Right cardiac atrium (tissue), 5 donors: ENCODE measurements around the gene ZNF620. TPM values are rescaled to one million over a fixed set of nuclear protein-coding genes. Genes with fewer than 3 reads are reported as not detected.
"Not testable (repeated sequence)": the region's sequence is repeated elsewhere in the genome, so short reads cannot be mapped to it uniquely, and the experiment has no call there.

Source experiments
- ATAC-seq, 2 donors: fragments of 200-7000 bp; cut with Tn5 transposase; one replicate each; pipeline versions ENCODE4 v1.8.0 to v1.9.1; 2020; ENCODE audit warnings: moderate library complexity in 2 of 2, mild to moderate bottlenecking in 1 of 2
- DNase-seq, 3 donors: peaks; one replicate each; pipeline ENCODE4 v3.0.0-alpha.2; 2020
- H3K27ac ChIP-seq: one replicate; pipeline ENCODE4 v1.5.1; 2013; ENCODE audit warnings: mild to moderate bottlenecking, low read length, control low read depth, moderate library complexity
- H3K27me3 ChIP-seq: one replicate; pipeline ENCODE4 v1.6.1; 2013; ENCODE audit not compliant: control insufficient read depth, insufficient read depth
- H3K4me1 ChIP-seq: one replicate; pipeline ENCODE4 v1.6.1; 2013; ENCODE audit warnings: low read length; ENCODE audit not compliant: control insufficient read depth, insufficient read depth
- H3K4me3 ChIP-seq: one replicate; pipeline ENCODE4 v1.5.1; 2013; ENCODE audit warnings: low read length, control low read depth
- H3K9me3 ChIP-seq: one replicate; pipeline ENCODE4 v1.6.1; 2013; ENCODE audit warnings: low read length; ENCODE audit not compliant: control insufficient read depth
- WGBS: extraction: QIAGEN DNeasy Blood & Tissue Kit; methylation state at CpG from one replicate; pipeline ENCODE4 v1.1.7; 2013; 5-methylcytosine and 5-hydroxymethylcytosine counted together
- intact Hi-C, 4 donors: fragments of 100-400 bp; cut with DNase I; formaldehyde crosslinking; loops; one replicate each; pipeline versions ENCODE4 v1.11.0 to v1.14.0; 2022 to 2023
- polyA plus RNA-seq: library from polyadenylated mRNA; stranded (reverse); fragments of 200-250 nt; gene quantifications from one replicate; pipeline ENCODE4 v1.2.3, GENCODE V29; 2013
- total RNA-seq, 4 donors: library from RNA; stranded (reverse); fragmentation: NEBNext Ultra II Directional; extraction: Animal tissue kit (Norgen Biotek cat#: 25700); gene quantifications; one replicate each; pipeline ENCODE4 v1.2.1, GENCODE V29; 2021
- donor health status: healthy with polysubstance abuse.
- donor health status: DM: no; HTN: yes; CAD: no.
- donor health status: DM: no; HTN: no; CAD: no.
- donor health status: DM: no; HTN: yes; CAD: no; lungs with severe emphysema.
- donor health status: DM: yes; HTN: yes; CAD: no.

Gene ZNF620
- total and polyA plus RNA-seq, 5 donors: 2.1 to 4.3 (median 3.3) TPM

DNA sequence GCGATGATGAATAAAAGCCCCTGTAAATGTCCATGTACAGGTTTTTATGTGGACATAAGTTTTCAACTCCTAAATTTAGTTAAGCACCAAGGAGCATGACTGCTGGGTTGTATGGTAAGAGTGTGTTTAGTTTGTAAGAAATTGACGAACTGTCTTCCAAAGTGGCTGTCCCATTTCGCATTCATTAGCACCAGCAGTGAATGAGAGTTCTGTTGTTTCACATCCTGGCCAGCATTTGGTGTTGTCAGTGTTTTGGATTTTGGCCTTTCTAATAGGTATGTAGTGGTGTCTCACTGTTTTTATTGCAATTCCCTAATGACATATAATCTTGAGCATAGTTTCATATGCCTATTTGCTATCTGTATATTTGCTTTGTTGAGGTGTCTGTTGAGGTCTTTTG, 22.6 kb downstream of the ZNF620 start:
- no peaks in the 10 kb centered on the region for H3K9me3 ChIP-seq
- no peaks in the 10 kb centered on the region for H3K27me3 ChIP-seq
- ATAC-seq: no peak
- intact Hi-C loops: loop anchor here in 2 of 4 donors (10.0 kb wide), 1 partner anchor 54 kb away; the partner anchor contains the start of gene ZNF619 (in 2 of the 2)
- peaks cover 3% of the 10 kb centered on the region for H3K4me1 ChIP-seq
- H3K4me3 ChIP-seq: no peak overlapping the region
- H3K27ac ChIP-seq: no peak overlapping the region
- 87% methylated on average over 3 of the region's 3 CpGs for WGBS
- DNase-seq: no peak

DNA sequence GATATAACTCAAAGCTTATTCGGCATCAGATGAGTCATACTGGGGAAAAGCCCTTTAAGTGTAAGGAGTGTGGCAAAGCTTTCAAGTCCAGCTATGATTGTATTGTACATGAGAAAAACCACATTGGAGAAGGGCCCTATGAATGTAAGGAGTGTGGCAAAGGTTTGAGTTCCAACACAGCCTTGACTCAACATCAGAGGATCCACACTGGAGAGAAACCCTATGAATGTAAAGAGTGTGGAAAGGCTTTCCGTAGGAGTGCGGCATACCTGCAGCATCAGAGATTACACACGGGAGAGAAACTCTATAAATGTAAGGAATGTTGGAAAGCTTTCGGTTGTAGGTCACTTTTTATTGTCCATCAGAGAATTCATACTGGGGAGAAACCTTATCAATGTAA, 26.4 kb downstream of the ZNF620 start:
- DNase-seq: no peak
- no peak overlapping the region for H3K4me3 ChIP-seq
- ATAC-seq: no peak
- intact Hi-C loops: no loop called here
- H3K4me1 ChIP-seq: no peaks in the 10 kb centered on the region
- no peaks in the 10 kb centered on the region for H3K9me3 ChIP-seq
- no peak overlapping the region for H3K27ac ChIP-seq
- WGBS: 94% methylated on average over 5 of the region's 5 CpGs
- no peaks in the 10 kb centered on the region for H3K27me3 ChIP-seq

DNA sequence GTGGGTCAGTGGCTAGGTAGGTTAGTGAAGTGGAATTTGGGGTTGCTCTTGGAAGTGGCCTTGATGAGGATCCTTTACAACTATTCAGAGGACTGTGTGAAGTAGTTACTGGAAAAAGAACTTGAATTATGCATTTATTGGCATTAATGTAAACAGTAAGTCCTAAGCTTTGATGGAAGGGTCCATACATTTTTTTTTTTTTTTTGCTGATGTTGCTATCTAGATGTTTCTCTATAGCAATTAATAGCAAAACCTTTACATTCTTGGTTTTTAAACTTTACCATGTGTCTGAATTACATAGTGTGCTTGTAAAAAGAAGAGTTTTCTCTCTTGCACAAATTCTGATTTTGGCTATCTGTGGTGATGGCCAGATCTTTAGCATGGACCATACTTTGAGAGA, 28.4 kb downstream of the ZNF620 start:
- no peak for ATAC-seq
- Histone ChIP-seq H3K27ac (no peak overlapping the region), H3K9me3 (no peaks in the 10 kb centered on the region), H3K4me3 (no peak overlapping the region), H3K27me3 (no peaks in the 10 kb centered on the region), H3K4me1 (no peaks in the 10 kb centered on the region)
- intact Hi-C loops: no loop called here
- DNase-seq: no peak

DNA sequence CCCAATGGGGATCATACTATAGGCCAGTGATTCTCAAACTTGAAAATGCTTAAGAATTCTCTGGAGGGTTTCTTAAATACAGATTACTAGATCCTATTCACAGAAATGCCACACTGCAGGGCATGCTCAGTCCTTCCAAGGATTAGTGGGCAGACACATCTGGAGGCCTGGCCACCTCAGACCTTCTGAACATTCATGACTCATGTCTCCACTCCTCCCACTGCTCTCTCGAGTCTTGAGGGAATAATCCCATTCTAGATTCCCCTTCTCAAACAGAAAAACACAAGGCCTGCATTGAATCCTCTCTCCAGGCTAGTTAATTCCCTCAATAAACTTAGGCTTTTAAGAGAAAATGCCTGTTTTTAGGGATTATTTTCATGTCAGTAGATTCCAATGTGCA, 41.0 kb downstream of the ZNF620 start:
- DNase-seq (no peak), ATAC-seq (peak; percentile 41 to 51)
- intact Hi-C loops: no loop called here
- Histone ChIP-seq H3K27me3 (no peaks in the 10 kb centered on the region), H3K4me3 (no peak overlapping the region), H3K27ac (no peak overlapping the region), H3K4me1 (no peaks in the 10 kb centered on the region), H3K9me3 (no peaks in the 10 kb centered on the region)
- 49% methylated on average over 1 of the region's 1 CpG for WGBS

DNA sequence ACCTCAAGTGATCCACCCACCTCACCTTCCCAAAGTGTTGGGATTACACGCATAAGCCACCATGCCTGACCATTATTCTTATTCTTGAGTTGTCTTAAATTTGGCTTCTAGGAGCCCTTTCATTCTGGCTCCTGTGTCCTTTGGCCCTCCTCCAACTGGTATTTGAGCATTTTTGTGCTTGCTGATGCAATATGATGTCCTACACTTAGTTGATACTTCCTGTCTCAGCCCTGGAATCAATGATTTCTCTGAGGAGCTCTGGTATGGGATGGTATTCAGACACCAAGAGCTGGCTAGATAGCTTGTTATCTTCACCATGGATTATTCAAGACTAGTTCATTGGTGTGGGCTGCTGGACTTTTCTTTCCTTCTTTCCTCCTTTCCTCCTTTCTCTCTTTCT, 44.3 kb downstream of the ZNF620 start:
- H3K4me3 ChIP-seq: no peak overlapping the region
- no peak overlapping the region for H3K27ac ChIP-seq
- H3K27me3 ChIP-seq: no peaks in the 10 kb centered on the region
- no peaks in the 10 kb centered on the region for H3K9me3 ChIP-seq
- no peak for ATAC-seq
- no peaks in the 10 kb centered on the region for H3K4me1 ChIP-seq
- DNase-seq: no peak
- 98% methylated on average over 1 of the region's 1 CpG for WGBS
- intact Hi-C loops: no loop called here

DNA sequence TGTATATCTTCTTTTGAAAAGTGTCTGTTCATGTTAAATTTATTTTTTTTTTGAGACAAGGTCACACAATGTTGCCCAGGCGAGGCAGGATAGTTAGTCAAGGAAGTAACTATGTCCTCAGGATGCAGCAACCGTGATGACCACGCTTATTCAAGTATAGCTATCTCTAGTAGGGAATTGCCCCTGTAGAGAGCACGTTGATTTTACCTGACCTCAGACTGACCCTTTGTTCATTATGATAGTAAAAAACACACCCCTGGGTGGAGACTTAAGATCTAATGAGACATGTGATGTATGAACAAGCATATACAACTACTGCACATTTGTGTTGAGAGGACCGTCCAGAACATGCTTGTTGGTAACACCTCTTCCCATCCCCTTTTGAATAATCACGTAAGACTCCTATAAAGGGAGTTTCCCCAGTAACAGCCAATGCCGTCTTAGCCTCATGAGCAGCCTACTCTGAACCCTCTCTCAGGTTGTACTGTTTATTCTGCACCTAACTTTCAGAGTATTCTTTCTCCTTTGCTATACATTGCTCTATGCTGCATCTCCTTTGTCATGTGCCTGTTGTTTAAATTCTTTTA, 51.8 kb downstream of the ZNF620 start:
- H3K4me1 ChIP-seq: no peaks in the 10 kb centered on the region
- ATAC-seq (no peak), DNase-seq (no peak)
- intact Hi-C loops: no loop called here
- H3K4me3 ChIP-seq: no peak overlapping the region
- no peak overlapping the region for H3K27ac ChIP-seq
- H3K27me3 ChIP-seq: no peaks in the 10 kb centered on the region
- WGBS: 76% methylated on average over 7 of the region's 7 CpGs
- no peaks in the 10 kb centered on the region for H3K9me3 ChIP-seq

DNA sequence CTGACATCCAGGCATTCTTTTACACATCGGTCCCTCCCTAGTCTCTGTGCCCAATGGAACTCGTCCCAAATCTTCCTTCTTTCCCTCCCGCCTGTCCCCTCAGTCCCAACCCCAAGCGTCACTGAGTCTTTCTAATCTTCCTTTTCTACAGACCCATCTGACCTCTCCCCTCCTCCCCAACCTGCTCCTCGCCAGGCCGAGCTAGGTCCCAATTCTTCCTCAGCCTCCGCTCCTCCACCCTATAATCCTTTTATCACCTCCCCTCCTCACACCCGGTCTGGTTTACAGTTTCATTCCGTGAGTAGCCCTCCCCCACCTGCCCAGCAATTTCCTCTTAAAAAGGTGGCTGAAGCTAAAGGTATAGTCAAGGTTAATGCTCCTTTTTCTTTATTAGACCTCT, 56.6 kb downstream of the ZNF620 start:
- 86% methylated on average over 9 of the region's 9 CpGs for whole genome bisulfite sequencing
- H3K27me3 ChIP-seq, H3K4me3 ChIP-seq, H3K27ac ChIP-seq, H3K9me3 ChIP-seq, ATAC-seq, H3K4me1 ChIP-seq, intact Hi-C loops, DNase-seq: not testable (repeated sequence)

DNA sequence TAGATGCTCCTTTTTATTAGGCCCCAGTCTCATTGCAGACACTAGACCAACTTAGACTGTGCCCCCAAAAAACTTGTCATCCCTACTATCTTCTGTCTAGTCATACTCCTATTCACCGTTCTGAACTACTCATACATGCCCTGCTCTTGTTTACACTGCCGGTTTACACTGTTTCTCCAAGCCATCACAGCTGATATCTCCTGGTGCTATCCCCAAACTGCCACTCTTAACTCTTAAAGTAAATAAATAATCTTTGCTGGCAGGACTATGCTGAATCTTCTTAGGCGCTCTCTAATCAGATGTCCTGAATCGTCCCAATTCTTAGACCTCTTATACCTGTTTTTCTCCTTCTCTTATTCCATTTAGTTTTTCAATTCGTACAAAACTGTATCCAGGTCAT, 59.8 kb downstream of the ZNF620 start:
- WGBS: 73% methylated on average over 5 of the region's 5 CpGs
- H3K4me3 ChIP-seq, H3K4me1 ChIP-seq, ATAC-seq, H3K27me3 ChIP-seq, H3K27ac ChIP-seq, intact Hi-C loops, DNase-seq, H3K9me3 ChIP-seq: not testable (repeated sequence)

DNA sequence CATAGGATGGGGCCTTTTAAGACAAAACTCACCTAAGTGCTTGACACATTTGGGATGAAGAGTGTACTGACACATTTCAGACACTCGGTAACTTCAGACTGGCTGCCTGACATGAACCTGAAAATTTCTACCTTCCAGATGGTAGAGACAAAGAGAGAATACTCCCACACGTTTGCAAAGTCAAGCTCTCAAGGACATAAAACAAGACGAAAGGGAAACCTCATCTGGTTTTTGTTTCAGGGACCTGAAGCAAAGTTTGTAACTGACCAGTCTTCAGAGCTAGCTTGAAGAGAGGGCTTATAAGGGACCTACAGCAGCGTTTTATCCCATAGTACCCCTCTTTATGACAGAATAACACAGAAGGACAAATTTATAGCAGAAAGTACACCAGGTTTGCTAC, 60.9 kb downstream of the ZNF620 start:
- 65% methylated on average over 4 of the region's 4 CpGs for WGBS
- Histone ChIP-seq H3K9me3 (peaks cover 2% of the 10 kb centered on the region), H3K27ac (no peak overlapping the region), H3K27me3 (no peaks in the 10 kb centered on the region), H3K4me3 (no peak overlapping the region), H3K4me1 (no peaks in the 10 kb centered on the region)
- ATAC-seq: no peak
- intact Hi-C loops: no loop called here
- no peak for DNase-seq

Other genes starting within 250 kb of the ZNF620 start
- gene EIF1B, start 196.3 kb upstream of the ZNF620 start, total RNA-seq: 100 to 1,000 TPM; 186 to 284 (median 246) TPM
- 367 TPM for gene EIF1B, start 196.3 kb upstream of the ZNF620 start, polyA plus RNA-seq
- under 1 TPM; 0.11 to 0.48 (median 0.27) TPM for gene ENTPD3, start 118.9 kb upstream of the ZNF620 start, total RNA-seq
- 0.20 TPM for gene ENTPD3, start 118.9 kb upstream of the ZNF620 start, polyA plus RNA-seq
- gene RPL14, start 48.7 kb upstream of the ZNF620 start, total RNA-seq: 1,000 to 10,000 TPM; 1,029 to 1,161 (median 1,122) TPM
- 895 TPM for gene RPL14, start 48.7 kb upstream of the ZNF620 start, polyA plus RNA-seq
- 1 to 10 TPM; 3.9 to 6.3 (median 5.0) TPM for gene ZNF619, start 28.9 kb upstream of the ZNF620 start, total RNA-seq
- gene ZNF619, start 28.9 kb upstream of the ZNF620 start, polyA plus RNA-seq: 1.5 TPM
- gene ZNF621, start 18.9 kb downstream of the ZNF620 start, total RNA-seq: 10 to 100 TPM; 10.0 to 14.0 (median 10.7) TPM
- 7.4 TPM for gene ZNF621, start 18.9 kb downstream of the ZNF620 start, polyA plus RNA-seq